H1 (cell line): ENCODE data around the gene ADGRA3. TPM values are rescaled to one million over a fixed set of nuclear protein-coding genes. Genes with fewer than 3 reads are reported as not detected.

Experiments used
- CBX8 ChIP-seq: fragments of 300-800, 300-1000 bp; sonication (generic); IDR thresholded peaks from 2 replicates; pipeline ENCODE4 v1.7.1; 2016; ENCODE audit warnings: low read depth, low read length, borderline replicate concordance
- GTF2F1 ChIP-seq: IDR thresholded peaks from 2 replicates; pipeline ENCODE4 v1.6.1; 2012; ENCODE audit warnings: low read depth, low read length, improper control_type of control experiment, borderline replicate concordance
- KDM4A ChIP-seq: IDR thresholded peaks from one replicate; pipeline ENCODE4 v1.7.1; 2012; ENCODE audit warnings: low read depth, mild to moderate bottlenecking, moderate library complexity, low read length, inconsistent platforms; ENCODE audit not compliant: severe bottlenecking
- RXRA ChIP-seq: IDR thresholded peaks from 2 replicates; pipeline ENCODE4 v1.6.1; 2011; ENCODE audit warnings: low read depth, mild to moderate bottlenecking, low read length, moderate library complexity; ENCODE audit not compliant: insufficient read depth
- TEAD4 ChIP-seq: IDR thresholded peaks from 2 replicates; pipeline ENCODE4 v1.6.1; 2012; ENCODE audit warnings: low read depth, low read length, inconsistent platforms, mixed read lengths
- polyA plus RNA-seq, 7 experiments: library from polyadenylated mRNA; depleted of rRNA in 3 of 7; stranded (reverse) in 5 of 7; unstranded in 2 of 7; fragments of >200 nt in 5 of 7; fragments of 200-250 nt in 2 of 7; gene quantifications; 1 replicate in 5 of 7; 2 replicates in 1 of 7; 4 replicates in 1 of 7; pipeline versions ENCODE4 v1.2.1 to v1.2.3, GENCODE V29; 2011 to 2013; ENCODE audit warnings: missing spikeins in 2 of 7, mixed read lengths in 2 of 7
- total RNA-seq: library from RNA; stranded (reverse); fragmentation: NEBNext Ultra II Directional; extraction: Animal tissue kit (Norgen Biotek cat#: 25700); gene quantifications from 2 replicates; pipeline ENCODE4 v1.2.1, GENCODE V29; 2021
- TF ChIP-seq, protein P1 (sequence below): IDR thresholded peaks from 2 replicates; pipeline ENCODE4 v1.6.1; 2011; ENCODE audit warnings: low read length, improper control_type of control experiment
- TF ChIP-seq, protein P2 (sequence below): IDR thresholded peaks from 2 replicates; pipeline ENCODE4 v1.6.1; 2012; ENCODE audit warnings: inconsistent platforms

The ADGRA3 gene
- total and polyA plus RNA-seq, 2 of the 8 experiments (the other 6 are each of a cell fraction or from before 2014, with no cell fraction given): 31.5 to 63.0 TPM

DNA sequence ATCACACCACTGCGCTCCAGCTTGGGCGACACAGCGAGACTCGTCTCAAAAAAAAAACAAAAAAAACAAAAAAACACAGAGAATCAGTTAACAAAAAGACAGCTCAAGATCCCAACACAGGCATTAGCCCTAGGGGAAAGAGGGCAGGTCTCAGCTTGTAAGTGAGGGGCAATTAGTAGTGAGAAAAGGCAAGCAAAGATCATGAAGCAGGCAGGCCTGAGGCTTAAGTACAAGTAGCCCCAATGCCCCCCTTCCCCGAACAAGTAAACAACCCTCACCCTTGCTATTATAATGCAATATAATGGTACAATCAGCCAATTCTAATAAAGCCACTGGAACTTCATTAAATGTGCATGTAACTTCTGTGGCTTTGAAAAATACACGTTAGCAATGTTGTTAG is 17.0 kb downstream of the ADGRA3 start (continued):
- TF ChIP-seq, protein P1, sequence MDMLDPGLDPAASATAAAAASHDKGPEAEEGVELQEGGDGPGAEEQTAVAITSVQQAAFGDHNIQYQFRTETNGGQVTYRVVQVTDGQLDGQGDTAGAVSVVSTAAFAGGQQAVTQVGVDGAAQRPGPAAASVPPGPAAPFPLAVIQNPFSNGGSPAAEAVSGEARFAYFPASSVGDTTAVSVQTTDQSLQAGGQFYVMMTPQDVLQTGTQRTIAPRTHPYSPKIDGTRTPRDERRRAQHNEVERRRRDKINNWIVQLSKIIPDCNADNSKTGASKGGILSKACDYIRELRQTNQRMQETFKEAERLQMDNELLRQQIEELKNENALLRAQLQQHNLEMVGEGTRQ: no peak
- TF ChIP-seq RXRA (no peak), TEAD4 (no peak), KDM4A (no peak), CBX8 (no peak), GTF2F1 (no peak)
- TF ChIP-seq, protein P2, sequence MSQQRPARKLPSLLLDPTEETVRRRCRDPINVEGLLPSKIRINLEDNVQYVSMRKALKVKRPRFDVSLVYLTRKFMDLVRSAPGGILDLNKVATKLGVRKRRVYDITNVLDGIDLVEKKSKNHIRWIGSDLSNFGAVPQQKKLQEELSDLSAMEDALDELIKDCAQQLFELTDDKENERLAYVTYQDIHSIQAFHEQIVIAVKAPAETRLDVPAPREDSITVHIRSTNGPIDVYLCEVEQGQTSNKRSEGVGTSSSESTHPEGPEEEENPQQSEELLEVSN: no peak
